ENCODE data around the gene PPIP5K1.

DNA sequence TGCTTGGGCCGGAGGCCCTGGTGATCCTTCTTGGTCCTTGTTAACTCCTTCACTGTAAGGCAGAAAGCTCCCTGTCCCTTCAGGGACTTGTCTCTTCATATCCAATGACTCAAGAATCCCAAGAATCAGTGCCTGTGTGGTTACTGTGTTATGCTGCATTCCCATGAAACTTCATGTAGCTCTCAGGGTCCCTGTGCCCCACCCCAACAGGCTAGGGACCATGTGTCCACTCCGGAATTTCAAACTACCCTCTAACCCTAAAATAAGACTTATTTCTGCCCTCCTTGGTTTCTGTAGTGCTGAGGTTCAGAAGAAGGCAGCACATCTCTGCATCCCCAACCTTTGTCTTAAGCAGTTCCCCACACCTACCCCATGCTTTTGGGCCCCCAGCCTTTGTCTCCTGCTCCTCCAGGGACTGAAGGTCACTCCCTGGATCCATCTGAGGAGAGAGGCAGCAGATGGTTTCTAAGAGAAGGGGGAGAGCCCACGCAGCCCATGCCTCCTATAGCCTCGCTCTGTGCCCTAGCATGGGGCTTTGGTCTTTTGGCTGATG is 73.1 kb downstream of the PPIP5K1 start:
- TF ChIP-seq CTCF (IDR thresholded peaks at IDR 0.05): no peak
- no peak for TF ChIP-seq POLR2A (IDR thresholded peaks at IDR 0.05)
